22Rv1 (cell line): ENCODE data around the gene CCDC106.

Experiments used
- CTCF ChIP-seq: fragments of 450-650 bp; IDR thresholded peaks from 2 replicates; pipeline ENCODE4 v1.5.1; 2017; ENCODE audit warnings: mild to moderate bottlenecking
- ZFX ChIP-seq: fragments of 450-650 bp; IDR thresholded peaks from 2 replicates; pipeline ENCODE4 v1.6.1; 2017; ENCODE audit warnings: antibody characterized with exemption, borderline replicate concordance

- TF ChIP-seq CTCF (no peak), ZFX (no peak)
Measured at GRCh38 chr19:55611983-55612645, 35.9 kb upstream of the CCDC106 start.
